Endometrium (tissue), 2 donors: ENCODE measurements around the gene DENND6B.

Experiments
- FAIRE-seq: peaks from 2 replicates; lab custom pipeline; 2012; peaks lifted over from hg19 to GRCh38; lab: Jason Lieb, UNC
- donor health status: control.
- donor health status: control.

The DENND6B gene

GRCh38 chr22:50304528-50305392, 22.1 kb downstream of the DENND6B start:
- no peak for FAIRE-seq

- FAIRE-seq: no peak
Measured at GRCh38 chr22:50303848-50304527, 22.8 kb downstream of the DENND6B start.

DNA sequence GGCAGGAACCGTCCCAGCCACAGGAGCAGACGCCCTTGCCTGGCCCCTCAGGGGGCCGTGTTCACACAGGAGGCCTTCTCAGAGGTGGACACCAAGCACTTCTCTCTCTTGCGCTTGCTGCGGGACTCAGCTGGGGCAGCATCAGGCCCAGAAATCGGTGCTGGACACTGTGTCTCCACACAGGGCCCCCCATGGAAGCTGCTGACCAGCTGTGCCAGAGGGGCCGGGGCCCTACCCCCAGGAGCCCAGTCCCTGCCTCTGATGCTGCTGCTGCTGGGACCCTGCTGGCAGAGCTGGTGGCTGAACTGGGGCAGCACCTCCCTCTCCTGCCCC, 23.3 kb downstream of the DENND6B start:
- FAIRE-seq: no peak

- FAIRE-seq: no peak
Measured at GRCh38 chr22:50302564-50302963, 24.2 kb downstream of the DENND6B start.

DNA sequence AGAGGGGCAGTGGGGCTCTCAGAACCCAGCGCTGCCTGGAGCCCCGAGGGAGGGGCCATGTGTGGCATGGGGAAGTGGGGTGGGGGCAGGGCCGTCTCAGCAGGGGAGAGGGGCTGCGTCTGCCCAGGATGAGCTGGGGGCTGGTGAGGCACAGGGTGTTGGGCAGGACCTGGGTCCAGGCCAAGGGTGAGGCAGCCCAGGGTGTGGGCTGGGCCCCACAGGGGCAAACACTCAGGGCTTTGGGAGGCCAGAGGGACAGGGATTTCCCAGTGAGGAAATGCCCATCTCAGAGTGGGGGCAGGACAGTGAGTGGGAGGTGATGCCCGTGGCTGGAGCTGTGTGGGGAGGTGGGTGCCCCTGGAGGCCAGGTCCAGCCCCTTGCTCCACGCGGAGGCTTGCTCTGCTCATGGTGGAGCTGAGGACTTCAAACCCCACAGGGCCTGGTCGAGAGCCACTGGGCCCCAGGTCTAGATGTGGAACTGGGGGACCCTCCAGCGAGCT, 24.7 kb downstream of the DENND6B start:
- no peak for FAIRE-seq

- no peak for FAIRE-seq
Measured at GRCh38 chr22:50301581-50301991, 25.2 kb downstream of the DENND6B start.

DNA sequence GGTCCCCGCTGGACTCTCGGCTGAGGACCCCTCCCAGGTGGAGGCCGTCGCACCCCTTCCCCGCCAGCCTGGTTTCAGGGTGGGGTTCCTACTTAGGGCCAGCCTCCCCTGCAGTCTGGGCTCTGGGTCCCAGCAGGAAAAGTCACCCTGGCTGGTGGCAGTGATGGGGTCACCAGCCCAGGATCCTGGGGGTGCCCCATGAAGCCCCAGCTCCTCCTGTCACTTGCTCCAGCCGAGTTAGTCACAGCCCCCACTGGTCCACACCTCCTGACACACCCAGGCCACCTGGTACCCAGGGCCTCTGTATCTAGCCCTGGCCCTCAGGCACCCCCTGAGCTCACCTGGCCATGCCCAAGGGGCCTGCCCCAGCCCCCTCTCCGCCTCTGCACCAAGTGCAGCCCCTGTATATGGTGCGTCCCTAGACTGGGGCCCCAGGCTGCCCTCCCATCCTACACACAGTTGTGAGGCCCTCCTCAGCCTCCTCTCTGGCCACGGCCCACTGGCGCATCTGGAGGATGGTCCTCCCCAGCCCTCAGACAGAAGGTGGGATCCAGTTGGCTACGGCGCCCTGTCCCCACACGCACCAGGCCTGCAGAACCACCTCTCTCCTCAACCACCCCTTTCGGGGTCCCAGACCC, 26.1 kb downstream of the DENND6B start:
- FAIRE-seq: no peak

GRCh38 chr22:50299785-50300619, 26.8 kb downstream of the DENND6B start:
- no peak for FAIRE-seq

- FAIRE-seq: no peak
Measured at GRCh38 chr22:50298937-50299784, 27.7 kb downstream of the DENND6B start.

GRCh38 chr22:50298266-50298637, 28.6 kb downstream of the DENND6B start:
- FAIRE-seq: no peak

DNA sequence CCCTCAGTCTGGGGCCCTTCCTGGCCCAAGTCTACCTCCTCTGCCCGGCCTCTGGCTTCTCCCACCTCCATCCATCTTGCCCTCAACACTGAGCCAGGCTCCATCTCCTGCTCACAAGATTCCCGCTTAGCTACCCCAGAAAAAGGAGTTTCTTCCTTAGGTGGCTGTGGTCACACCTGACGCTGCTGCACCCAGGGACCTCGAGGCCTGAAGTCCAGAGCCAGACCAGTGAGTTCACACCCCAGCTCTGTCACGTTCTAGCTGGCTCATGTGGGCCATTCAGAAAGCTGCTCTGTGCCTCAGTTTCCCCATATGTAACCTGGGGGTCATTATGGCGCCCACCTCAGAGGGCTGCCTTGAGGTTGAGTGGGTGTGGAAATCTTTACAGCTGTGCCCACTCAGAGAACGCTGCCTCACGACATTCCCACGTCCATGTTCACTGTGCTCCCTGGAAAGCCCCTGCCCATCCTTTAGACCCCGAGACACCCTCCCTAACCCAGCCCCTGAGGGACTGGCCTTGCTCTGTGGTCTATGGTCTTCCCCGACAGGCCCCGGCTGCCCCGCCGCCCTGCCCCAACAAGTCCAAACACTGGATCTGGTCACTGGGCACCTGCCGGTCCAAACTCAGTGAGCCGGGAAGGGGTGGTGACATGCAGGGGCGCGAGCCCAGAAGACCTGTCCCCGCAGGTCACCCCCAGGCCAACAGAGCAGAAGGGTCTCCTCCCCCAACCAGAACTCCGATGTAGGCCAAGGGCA, 29.1 kb downstream of the DENND6B start:
- FAIRE-seq: no peak

GRCh38 chr22:50296658-50297490, 29.9 kb downstream of the DENND6B start:
- FAIRE-seq: no peak

GRCh38 chr22:50294319-50294656, 32.5 kb downstream of the DENND6B start:
- no peak for FAIRE-seq

- FAIRE-seq: no peak
Measured at GRCh38 chr22:50293441-50294318, 33.1 kb downstream of the DENND6B start.

DNA sequence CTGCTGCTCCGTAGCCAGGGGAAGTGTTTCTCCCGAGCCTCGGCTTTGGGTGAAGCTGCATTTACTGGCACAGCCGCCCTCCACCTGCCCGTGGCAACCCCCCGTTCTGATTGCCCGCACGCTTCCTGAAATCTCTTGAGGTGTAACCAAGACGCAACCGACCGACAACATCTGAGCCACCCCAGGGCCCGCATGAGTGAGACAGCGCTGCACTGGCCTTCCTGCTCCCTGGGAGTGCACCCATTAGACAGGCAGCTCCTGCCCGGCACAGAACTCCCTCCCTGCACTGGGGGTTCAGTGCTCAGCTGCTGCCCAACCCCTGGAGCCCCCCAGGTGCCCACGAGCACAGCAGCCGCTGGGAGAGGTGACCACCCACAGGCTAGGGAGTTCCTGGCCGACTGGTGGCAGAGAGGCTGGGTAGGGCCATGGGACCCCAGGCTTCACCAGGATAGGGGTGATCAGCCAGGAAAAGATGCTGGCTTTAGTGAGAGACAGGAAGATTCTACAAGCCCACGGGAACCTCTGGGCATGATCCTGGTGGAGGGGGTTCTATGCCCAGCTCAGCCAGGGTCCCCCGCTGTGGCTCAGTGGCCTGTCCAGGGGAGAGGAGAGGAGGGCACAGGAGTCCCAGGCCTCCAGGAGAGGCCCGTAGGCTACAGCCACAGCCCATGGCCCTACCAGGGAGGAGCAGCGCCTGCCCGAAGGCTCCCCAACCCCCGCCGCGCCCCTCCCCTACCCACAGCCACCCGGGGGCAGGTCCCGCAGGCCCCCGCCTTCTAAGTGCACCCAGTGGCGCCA, 34.0 kb downstream of the DENND6B start:
- no peak for FAIRE-seq

GRCh38 chr22:50289942-50290630, 36.7 kb downstream of the DENND6B start:
- no peak for FAIRE-seq
